ENCODE measurements around the gene CARHSP1. TPM values are rescaled to one million over a fixed set of nuclear protein-coding genes. Genes with fewer than 3 reads are reported as not detected.

CARHSP1 gene
- total and polyA plus RNA-seq, 9 of the 15 experiments (the other 6 are each of a cell fraction or from before 2014, with no cell fraction given), result 5.8 to 114 (median 41.1) TPM

- TF ChIP-seq, protein P1, sequence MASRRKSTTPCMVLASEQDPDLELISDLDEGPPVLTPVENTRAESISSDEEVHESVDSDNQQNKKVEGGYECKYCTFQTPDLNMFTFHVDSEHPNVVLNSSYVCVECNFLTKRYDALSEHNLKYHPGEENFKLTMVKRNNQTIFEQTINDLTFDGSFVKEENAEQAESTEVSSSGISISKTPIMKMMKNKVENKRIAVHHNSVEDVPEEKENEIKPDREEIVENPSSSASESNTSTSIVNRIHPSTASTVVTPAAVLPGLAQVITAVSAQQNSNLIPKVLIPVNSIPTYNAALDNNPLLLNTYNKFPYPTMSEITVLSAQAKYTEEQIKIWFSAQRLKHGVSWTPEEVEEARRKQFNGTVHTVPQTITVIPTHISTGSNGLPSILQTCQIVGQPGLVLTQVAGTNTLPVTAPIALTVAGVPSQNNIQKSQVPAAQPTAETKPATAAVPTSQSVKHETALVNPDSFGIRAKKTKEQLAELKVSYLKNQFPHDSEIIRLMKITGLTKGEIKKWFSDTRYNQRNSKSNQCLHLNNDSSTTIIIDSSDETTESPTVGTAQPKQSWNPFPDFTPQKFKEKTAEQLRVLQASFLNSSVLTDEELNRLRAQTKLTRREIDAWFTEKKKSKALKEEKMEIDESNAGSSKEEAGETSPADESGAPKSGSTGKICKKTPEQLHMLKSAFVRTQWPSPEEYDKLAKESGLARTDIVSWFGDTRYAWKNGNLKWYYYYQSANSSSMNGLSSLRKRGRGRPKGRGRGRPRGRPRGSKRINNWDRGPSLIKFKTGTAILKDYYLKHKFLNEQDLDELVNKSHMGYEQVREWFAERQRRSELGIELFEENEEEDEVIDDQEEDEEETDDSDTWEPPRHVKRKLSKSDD (conservative IDR thresholded peaks at IDR 0.05; ENCODE audit: low read length), result no peak
- TF ChIP-seq POLR2AphosphoS2 (IDR thresholded peaks at IDR 0.05; ENCODE audit: low read length) (no peak), NR3C1 (CRISPR knock-in tag; IDR thresholded peaks at IDR 0.05) (no peak), PML (IDR thresholded peaks at IDR 0.05; ENCODE audit: low read length) (no peak; the same call in 1 of the 2 replicates), SIX5 (IDR thresholded peaks at IDR 0.05; ENCODE audit: borderline replicate concordance in 1 of 2, insufficient read depth in 1 of 2, low read depth in 1 of 2, low read length in 2 of 2) (no peak), POLR2G (IDR thresholded peaks at IDR 0.05; ENCODE audit: low read depth, low read length) (peak; percentile 86), ELF4 (CRISPR knock-in tag; IDR thresholded peaks at IDR 0.05) (no peak), LEF1 (IDR thresholded peaks at IDR 0.05) (no peak), ERF (CRISPR knock-in tag; IDR thresholded peaks at IDR 0.05) (no peak), ASH1L (IDR thresholded peaks at IDR 0.05; ENCODE audit: borderline replicate concordance, low read depth, partially characterized antibody) (no peak), ZNF449 (CRISPR knock-in tag; IDR thresholded peaks at IDR 0.05) (no peak), JUND (IDR thresholded peaks at IDR 0.05; ENCODE audit: borderline replicate concordance, low read depth, low read length) (0 out of 2 replicates have a peak, but pooled peaks have one; percentile 7), JUND (tag; IDR thresholded peaks at IDR 0.05; ENCODE audit: borderline replicate concordance, low read depth, low read length) (no peak), BCOR (IDR thresholded peaks at IDR 0.05) (peak; percentile 85; the same call in 1 of the 2 replicates), NELFE (IDR thresholded peaks at IDR 0.05; ENCODE audit: insufficient read depth, insufficient read length) (no peak), MAFF (IDR thresholded peaks at IDR 0.05; ENCODE audit: low read length) (no peak), THAP7 (CRISPR knock-in tag; IDR thresholded peaks at IDR 0.05) (no peak), YBX1 (IDR thresholded peaks at IDR 0.05) (no peak), CREB5 (CRISPR knock-in tag; IDR thresholded peaks at IDR 0.05) (no peak), MAZ (CRISPR knock-in tag; conservative IDR thresholded peaks at IDR 0.05 in 1 of 2, IDR thresholded peaks at IDR 0.05 in 1 of 2) (peak in 1 of 2 experiments; percentile 85; a peak in 2 of 4 replicates), CBX5 (IDR thresholded peaks at IDR 0.05; ENCODE audit: borderline replicate concordance, low read depth) (no peak)
- TF ChIP-seq, protein P2, sequence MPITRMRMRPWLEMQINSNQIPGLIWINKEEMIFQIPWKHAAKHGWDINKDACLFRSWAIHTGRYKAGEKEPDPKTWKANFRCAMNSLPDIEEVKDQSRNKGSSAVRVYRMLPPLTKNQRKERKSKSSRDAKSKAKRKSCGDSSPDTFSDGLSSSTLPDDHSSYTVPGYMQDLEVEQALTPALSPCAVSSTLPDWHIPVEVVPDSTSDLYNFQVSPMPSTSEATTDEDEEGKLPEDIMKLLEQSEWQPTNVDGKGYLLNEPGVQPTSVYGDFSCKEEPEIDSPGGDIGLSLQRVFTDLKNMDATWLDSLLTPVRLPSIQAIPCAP (CRISPR knock-in tag; IDR thresholded peaks at IDR 0.05; ENCODE audit: borderline replicate concordance), result 0 out of 2 replicates have a peak, but pooled peaks have one; percentile 37
These were observed at the start of gene CARHSP1 (continued) for GRCh38 chr16:8868416-8869211.

Measured in K562 (cell line).